SK-N-MC (cell line): Measurements from ENCODE around the gene SELENOP.

Source experiments
- DNase-seq: peaks from one replicate; pipeline ENCODE4 v3.0.0-alpha.2; 2011; ENCODE audit warnings: low read depth, low spot score
- H3K27ac ChIP-seq: fragments of 200-600 bp; sonication (generic); 2 replicates; pipeline ENCODE4 v1.5.1; 2016; ENCODE audit warnings: mixed run types
- H3K36me3 ChIP-seq: fragments of 200-600 bp; sonication (generic); 2 replicates; pipeline ENCODE4 v1.6.1; 2017; ENCODE audit warnings: antibody characterized with exemption, low read length, mixed read lengths; ENCODE audit not compliant: insufficient read depth
- H3K4me3 ChIP-seq: fragments of 200-600 bp; sonication (generic); 2 replicates; pipeline ENCODE4 v1.5.1; 2016
- H3K9ac ChIP-seq: fragments of 200-600 bp; sonication (generic); 2 replicates; pipeline ENCODE4 v1.8.0; 2017; ENCODE audit warnings: mixed run types, mixed read lengths; ENCODE audit not compliant: insufficient read length
- H3K9me3 ChIP-seq: fragments of 200-600 bp; sonication (generic); 2 replicates; pipeline ENCODE4 v1.6.1; 2017; ENCODE audit warnings: low read depth, mild to moderate bottlenecking, antibody characterized with exemption, low read length, moderate library complexity, mixed read lengths
- EZH2 ChIP-seq: fragments of 200-600 bp; sonication (generic); IDR thresholded peaks from one replicate; pipeline ENCODE4 v1.6.1; 2017; ENCODE audit warnings: antibody characterized with exemption
- FOXP2 ChIP-seq: optimal IDR thresholded peaks from 2 replicates; pipeline ENCODE3; 2011; ENCODE audit warnings: mild to moderate bottlenecking, moderate library complexity; ENCODE audit not compliant: insufficient read depth; ENCODE audit errors: extremely low read length, control extremely low read depth
- POLR2AphosphoS5 ChIP-seq: IDR thresholded peaks from 2 replicates; pipeline ENCODE4 v1.6.1; 2012; ENCODE audit warnings: mild to moderate bottlenecking, low read depth, low read length, borderline replicate concordance

Gene SELENOP

GRCh38 chr5:42813533-42813932, 1.8 kb upstream of the SELENOP start:
- H3K9me3 ChIP-seq = no peaks in the 10 kb centered on the region
- DNase-seq = no peak
- H3K36me3 ChIP-seq = no peaks in the 10 kb centered on the region
- H3K9ac ChIP-seq = peak overlapping the region; percentile 53
- H3K27ac ChIP-seq = peak overlapping the region; percentile 97
- TF ChIP-seq EZH2 (no peak), FOXP2 (no peak), POLR2AphosphoS5 (no peak)
- peak overlapping the region; percentile 58 for H3K4me3 ChIP-seq

- Histone ChIP-seq H3K36me3 (peaks cover 8% of the 10 kb centered on the region), H3K9ac (peak overlapping the region; percentile 92), H3K4me3 (peak overlapping the region; percentile 94), H3K9me3 (no peaks in the 10 kb centered on the region), H3K27ac (peak overlapping the region; percentile 97)
- TF ChIP-seq POLR2AphosphoS5 (no peak), FOXP2 (no peak), EZH2 (no peak)
- no peak for DNase-seq
Observed at GRCh38 chr5:42812620-42813019, 928 bp upstream of the SELENOP start.

- peak overlapping the region; percentile 97 for H3K27ac ChIP-seq
Observed at GRCh38 chr5:42810834-42811590, 680 bp downstream of the SELENOP start.

GRCh38 chr5:42808888-42809611, 2.6 kb downstream of the SELENOP start:
- peak overlapping the region; percentile 12 for H3K9ac ChIP-seq
- H3K36me3 ChIP-seq = peaks cover 42% of the 10 kb centered on the region
- TF ChIP-seq FOXP2 (no peak), POLR2AphosphoS5 (no peak), EZH2 (no peak)
- 0 out of 2 replicates have a peak overlapping the region, but pooled peaks have one; percentile 10 for H3K27ac ChIP-seq
- H3K9me3 ChIP-seq = no peaks in the 10 kb centered on the region
- peak overlapping the region; percentile 94 for H3K4me3 ChIP-seq
- DNase-seq = no peak

More at GRCh38 chr5:42810834-42811590, 680 bp downstream of the SELENOP start:
- Histone ChIP-seq H3K36me3 (peaks cover 24% of the 10 kb centered on the region), H3K4me3 (peak overlapping the region; percentile 94), H3K9me3 (no peaks in the 10 kb centered on the region), H3K9ac (peak overlapping the region; percentile 92)
- no peak for TF ChIP-seq EZH2
- TF ChIP-seq POLR2AphosphoS5 = no peak
- TF ChIP-seq FOXP2 = no peak
- no peak for DNase-seq

- peaks cover 54% of the 10 kb centered on the region for H3K36me3 ChIP-seq
- peak overlapping the region; percentile 51 for H3K27ac ChIP-seq
- TF ChIP-seq POLR2AphosphoS5 (no peak), EZH2 (no peak), FOXP2 (no peak)
- H3K9ac ChIP-seq = no peak overlapping the region
- H3K4me3 ChIP-seq = peak overlapping the region; percentile 50
- DNase-seq = no peak
- H3K9me3 ChIP-seq = no peaks in the 10 kb centered on the region
Observed at GRCh38 chr5:42807722-42808447, 3.8 kb downstream of the SELENOP start.

- H3K9ac ChIP-seq = no peak overlapping the region
- TF ChIP-seq FOXP2 (no peak), EZH2 (no peak), POLR2AphosphoS5 (no peak)
- no peak for DNase-seq
- H3K36me3 ChIP-seq = peaks cover 65% of the 10 kb centered on the region
- no peaks in the 10 kb centered on the region for H3K9me3 ChIP-seq
- H3K27ac ChIP-seq = no peak overlapping the region; the same call in 1 of the 2 replicates
- H3K4me3 ChIP-seq = no peak overlapping the region
Observed at GRCh38 chr5:42806701-42807262, 4.9 kb downstream of the SELENOP start.

GRCh38 chr5:42806004-42806700, 5.5 kb downstream of the SELENOP start:
- DNase-seq = no peak
- Histone ChIP-seq H3K36me3 (peaks cover 71% of the 10 kb centered on the region), H3K9ac (no peak overlapping the region), H3K9me3 (no peaks in the 10 kb centered on the region), H3K4me3 (no peak overlapping the region), H3K27ac (no peak overlapping the region)
- TF ChIP-seq POLR2AphosphoS5 (no peak), FOXP2 (no peak), EZH2 (no peak)

- Histone ChIP-seq H3K4me3 (no peak overlapping the region), H3K27ac (0 out of 2 replicates have a peak overlapping the region, but pooled peaks have one; percentile 35), H3K9me3 (no peaks in the 10 kb centered on the region), H3K9ac (no peak overlapping the region), H3K36me3 (peaks cover 84% of the 10 kb centered on the region)
- DNase-seq = no peak
- TF ChIP-seq FOXP2 = no peak
- no peak for TF ChIP-seq POLR2AphosphoS5
Observed at GRCh38 chr5:42804717-42805339, 6.9 kb downstream of the SELENOP start.
